Lower lobe of right lung (tissue), 2 donors: ENCODE data around the gene E2F3. TPM values are rescaled to one million over a fixed set of nuclear protein-coding genes. Genes with fewer than 3 reads are reported as not detected.

ENCODE experiments used
- ATAC-seq, 2 donors: fragments of 200-7000 bp; cut with Tn5 transposase; one replicate each; pipeline ENCODE4 v1.9.1; 2020 to 2022; ENCODE audit warnings: mild to moderate bottlenecking in 2 of 2, moderate library complexity in 2 of 2
- DNase-seq: peaks from one replicate; pipeline ENCODE4 v3.0.0-alpha.2; 2020
- H3K27ac ChIP-seq: fragments of 200-600 bp; one replicate; pipeline ENCODE4 v1.8.0; 2022
- H3K27me3 ChIP-seq: fragments of 200-600 bp; one replicate; pipeline ENCODE4 v1.8.0; 2022; ENCODE audit warnings: low read depth
- H3K36me3 ChIP-seq: fragments of 200-600 bp; one replicate; pipeline ENCODE4 v1.8.0; 2022; ENCODE audit warnings: mild to moderate bottlenecking
- H3K4me1 ChIP-seq: fragments of 200-600 bp; one replicate; pipeline ENCODE4 v1.8.0; 2022
- H3K4me3 ChIP-seq: fragments of 200-600 bp; one replicate; pipeline ENCODE4 v1.8.0; 2022; ENCODE audit warnings: mild to moderate bottlenecking
- H3K9me3 ChIP-seq: fragments of 200-600 bp; one replicate; pipeline ENCODE4 v1.8.0; 2022
- CTCF ChIP-seq: fragments of 200-600 bp; IDR thresholded peaks from one replicate; pipeline ENCODE4 v1.8.0; 2022; ENCODE audit warnings: antibody characterized with exemption, mild to moderate bottlenecking
- intact Hi-C: fragments of 100-400 bp; cut with DNase I; formaldehyde crosslinking; loops from one replicate; pipeline ENCODE4 v1.11.0; 2022
- total RNA-seq: library from RNA; stranded (reverse); fragmentation: NEBNext Ultra II Directional; extraction: Animal tissue kit (Norgen Biotek cat#: 25700); gene quantifications from one replicate; pipeline ENCODE4 v1.2.1, GENCODE V29; 2021
- donor health status: DM: no; HTN: yes; CAD: no; lungs with severe emphysema.

E2F3 gene
- total RNA-seq, 1 donor from 2014 or later, result 9.8 TPM

GRCh38 chr6:20479060-20479459 lies 77.4 kb downstream of the E2F3 start:
- Histone ChIP-seq H3K36me3 (peaks cover 9% of the 10 kb centered on the region), H3K27ac (no peak overlapping the region), H3K27me3 (no peaks in the 10 kb centered on the region), H3K9me3 (no peaks in the 10 kb centered on the region), H3K4me3 (no peak overlapping the region), H3K4me1 (no peaks in the 10 kb centered on the region)
- no peak for TF ChIP-seq CTCF
- no peak for ATAC-seq
- intact Hi-C loops, result no loop called here
- no peak for DNase-seq

GRCh38 chr6:20479526-20479925 lies 77.8 kb downstream of the E2F3 start:
- Histone ChIP-seq H3K4me1 (no peaks in the 10 kb centered on the region), H3K9me3 (no peaks in the 10 kb centered on the region), H3K27me3 (no peaks in the 10 kb centered on the region), H3K4me3 (no peak overlapping the region), H3K27ac (no peak overlapping the region), H3K36me3 (peaks cover 9% of the 10 kb centered on the region)
- TF ChIP-seq CTCF, result no peak
- DNase-seq (no peak), ATAC-seq (no peak)
- intact Hi-C loops, result no loop called here

- no peaks in the 10 kb centered on the region for H3K4me1 ChIP-seq
These were observed 79.6 kb downstream of the E2F3 start for GRCh38 chr6:20481281-20481680.

GRCh38 chr6:20483887-20484497 lies 82.3 kb downstream of the E2F3 start:
- intact Hi-C loops, result no loop called here
- Histone ChIP-seq H3K4me1 (no peaks in the 10 kb centered on the region), H3K4me3 (no peak overlapping the region), H3K9me3 (no peaks in the 10 kb centered on the region), H3K36me3 (peaks cover 20% of the 10 kb centered on the region), H3K27ac (no peak overlapping the region), H3K27me3 (no peaks in the 10 kb centered on the region)
- DNase-seq (no peak), ATAC-seq (peak in 1 of 2 donors; percentile 28)
- no peak for TF ChIP-seq CTCF

More at GRCh38 chr6:20481281-20481680, 79.6 kb downstream of the E2F3 start:
- H3K4me3 ChIP-seq, result no peak overlapping the region
- ATAC-seq (no peak), DNase-seq (no peak)
- H3K9me3 ChIP-seq, result no peaks in the 10 kb centered on the region
- H3K27ac ChIP-seq, result no peak overlapping the region
- H3K27me3 ChIP-seq, result no peaks in the 10 kb centered on the region
- TF ChIP-seq CTCF, result no peak
- peaks cover 9% of the 10 kb centered on the region for H3K36me3 ChIP-seq
- intact Hi-C loops, result no loop called here

- intact Hi-C loops, result no loop called here
- ATAC-seq (no peak), DNase-seq (no peak)
- TF ChIP-seq CTCF, result no peak
- Histone ChIP-seq H3K9me3 (no peaks in the 10 kb centered on the region), H3K4me1 (no peaks in the 10 kb centered on the region), H3K36me3 (peaks cover 38% of the 10 kb centered on the region), H3K27me3 (no peaks in the 10 kb centered on the region), H3K27ac (no peak overlapping the region), H3K4me3 (no peak overlapping the region)
These were observed 85.0 kb downstream of the E2F3 start for GRCh38 chr6:20486641-20487040.
